MM.1S (cell line): ENCODE data around the gene CTNNA3.

Experiments used
- DNase-seq: peaks from one replicate; pipeline ENCODE4 v3.0.0-alpha.2; 2015
- H2AFZ ChIP-seq: fragments of 300-600 bp; sonication (generic); 2 replicates; pipeline ENCODE4 v1.6.0; 2016; ENCODE audit warnings: antibody characterized with exemption, low read length
- H3F3A ChIP-seq: fragments of 300-600 bp; sonication (generic); 2 replicates; pipeline ENCODE4 v1.6.1; 2016; ENCODE audit warnings: mild to moderate bottlenecking, antibody characterized with exemption, low read length, moderate library complexity, mixed read lengths; ENCODE audit not compliant: insufficient read depth
- H3K27ac ChIP-seq: fragments of 300-600 bp; sonication (generic); 2 replicates; pipeline ENCODE4 v1.5.1; 2016; ENCODE audit warnings: mild to moderate bottlenecking, low read length
- H3K27me3 ChIP-seq: fragments of 300-600 bp; sonication (generic); replicated peaks from 2 replicates; pipeline ENCODE4 v1.6.0; 2016; ENCODE audit warnings: low read length; ENCODE audit not compliant: insufficient read depth
- H3K36me3 ChIP-seq: fragments of 300-600 bp; sonication (generic); replicated peaks from 2 replicates; pipeline ENCODE4 v1.6.1; 2016; ENCODE audit warnings: mild to moderate bottlenecking, low read length, mixed read lengths; ENCODE audit not compliant: insufficient read depth
- H3K4me1 ChIP-seq: fragments of 300-600 bp; sonication (generic); 2 replicates; pipeline ENCODE4 v1.6.1; 2016; ENCODE audit warnings: low read length, mixed read lengths
- H3K4me2 ChIP-seq: fragments of 300-600 bp; sonication (generic); 2 replicates; pipeline ENCODE4 v1.6.0; 2016; ENCODE audit warnings: low read depth, low read length
- H3K4me3 ChIP-seq: fragments of 300-600 bp; sonication (generic); 2 replicates; pipeline ENCODE4 v1.5.1; 2016; ENCODE audit warnings: low read length, mixed read lengths
- H3K79me2 ChIP-seq: fragments of 300-600 bp; sonication (generic); 2 replicates; pipeline ENCODE4 v1.6.1; 2016; ENCODE audit warnings: mixed run types, low read length, mixed read lengths
- H3K9ac ChIP-seq: fragments of 300-600 bp; sonication (generic); 2 replicates; pipeline ENCODE4 v1.6.1; 2016; ENCODE audit warnings: low read length, mixed read lengths
- H3K9me2 ChIP-seq: fragments of 300-600 bp; sonication (generic); replicated peaks from 2 replicates; pipeline ENCODE4 v1.6.1; 2016; ENCODE audit warnings: mild to moderate bottlenecking, low read length, mixed read lengths; ENCODE audit not compliant: insufficient read depth
- H3K9me3 ChIP-seq: fragments of 300-600 bp; sonication (generic); replicated peaks from 2 replicates; pipeline ENCODE4 v1.6.1; 2016; ENCODE audit warnings: mild to moderate bottlenecking, low read length, mixed read lengths; ENCODE audit not compliant: insufficient read depth
- H4K20me1 ChIP-seq: fragments of 300-600 bp; sonication (generic); 2 replicates; pipeline ENCODE4 v1.6.1; 2016; ENCODE audit warnings: mild to moderate bottlenecking, low read length, moderate library complexity, mixed read lengths; ENCODE audit not compliant: insufficient read depth
- CTCF ChIP-seq: fragments of 300-600 bp; sonication (generic); IDR thresholded peaks from 2 replicates; pipeline ENCODE4 v1.5.1; 2016; ENCODE audit warnings: antibody characterized with exemption, low read length, mixed read lengths
- EZH2 ChIP-seq: fragments of 300-600 bp; sonication (generic); optimal IDR thresholded peaks from 2 replicates; pipeline ENCODE3; 2017; ENCODE audit warnings: low read depth, mild to moderate bottlenecking, antibody characterized with exemption, low read length, mixed read lengths
- EZH2phosphoT487 ChIP-seq: fragments of 300-600 bp; sonication (generic); IDR thresholded peaks from 2 replicates; pipeline ENCODE4 v1.6.1; 2018; ENCODE audit warnings: antibody characterized with exemption, low read length

The CTNNA3 gene

GRCh38 chr10:66244953-66245352 lies 1451.0 kb downstream of the CTNNA3 start:
- Histone ChIP-seq H3K27ac (no peak overlapping the region), H3K79me2 (no peaks in the 10 kb centered on the region), H3K4me1 (no peaks in the 10 kb centered on the region), H3F3A (no peaks in the 10 kb centered on the region), H3K4me2 (no peak overlapping the region), H3K4me3 (no peak overlapping the region), H3K9me2 (no peaks in the 10 kb centered on the region), H3K36me3 (no peaks in the 10 kb centered on the region), H3K9ac (no peak overlapping the region), H3K27me3 (no peaks in the 10 kb centered on the region), H3K9me3 (no peaks in the 10 kb centered on the region), H2AFZ (no peak overlapping the region), H4K20me1 (no peaks in the 10 kb centered on the region)
- no peak for DNase-seq
- TF ChIP-seq EZH2phosphoT487 (no peak), CTCF (no peak), EZH2 (no peak)

- TF ChIP-seq EZH2phosphoT487 (no peak), EZH2 (no peak), CTCF (no peak)
- no peak for DNase-seq
- Histone ChIP-seq H3K9ac (no peak overlapping the region), H2AFZ (no peak overlapping the region), H3K4me1 (no peaks in the 10 kb centered on the region), H3K27me3 (no peaks in the 10 kb centered on the region), H3K9me2 (no peaks in the 10 kb centered on the region), H3K36me3 (no peaks in the 10 kb centered on the region), H3K27ac (no peak overlapping the region), H3K4me2 (no peak overlapping the region), H3K79me2 (no peaks in the 10 kb centered on the region), H4K20me1 (no peaks in the 10 kb centered on the region), H3F3A (no peaks in the 10 kb centered on the region), H3K9me3 (no peaks in the 10 kb centered on the region), H3K4me3 (no peak overlapping the region)
Measured at GRCh38 chr10:66242885-66243284, 1453.1 kb downstream of the CTNNA3 start.

GRCh38 chr10:66239062-66239461 lies 1456.9 kb downstream of the CTNNA3 start:
- Histone ChIP-seq H3K4me3 (no peak overlapping the region), H3K27ac (no peak overlapping the region), H3K9me2 (no peaks in the 10 kb centered on the region), H3K36me3 (no peaks in the 10 kb centered on the region), H3K9me3 (no peaks in the 10 kb centered on the region), H3K27me3 (no peaks in the 10 kb centered on the region), H4K20me1 (no peaks in the 10 kb centered on the region), H3K4me1 (no peaks in the 10 kb centered on the region), H3K79me2 (no peaks in the 10 kb centered on the region), H3K9ac (no peak overlapping the region), H2AFZ (no peak overlapping the region), H3K4me2 (no peak overlapping the region), H3F3A (no peaks in the 10 kb centered on the region)
- TF ChIP-seq CTCF (no peak), EZH2phosphoT487 (no peak), EZH2 (no peak)
- DNase-seq = no peak
